DND-41 (cell line): ENCODE results near the gene PRDX5.

Experiments used
- EZH2 ChIP-seq: IDR thresholded peaks from 3 replicates; pipeline ENCODE4 v1.6.1; 2012; ENCODE audit warnings: borderline replicate concordance, low read depth, mild to moderate bottlenecking, moderate library complexity, low read length, inconsistent platforms; ENCODE audit not compliant: severe bottlenecking
- TF ChIP-seq, protein P1 (sequence below): IDR thresholded peaks from 2 replicates; pipeline ENCODE4 v1.5.1; 2012; ENCODE audit warnings: borderline replicate concordance, low read length, moderate library complexity, mild to moderate bottlenecking; ENCODE audit not compliant: poor library complexity, severe bottlenecking; ENCODE audit errors: extremely low read depth

DNA sequence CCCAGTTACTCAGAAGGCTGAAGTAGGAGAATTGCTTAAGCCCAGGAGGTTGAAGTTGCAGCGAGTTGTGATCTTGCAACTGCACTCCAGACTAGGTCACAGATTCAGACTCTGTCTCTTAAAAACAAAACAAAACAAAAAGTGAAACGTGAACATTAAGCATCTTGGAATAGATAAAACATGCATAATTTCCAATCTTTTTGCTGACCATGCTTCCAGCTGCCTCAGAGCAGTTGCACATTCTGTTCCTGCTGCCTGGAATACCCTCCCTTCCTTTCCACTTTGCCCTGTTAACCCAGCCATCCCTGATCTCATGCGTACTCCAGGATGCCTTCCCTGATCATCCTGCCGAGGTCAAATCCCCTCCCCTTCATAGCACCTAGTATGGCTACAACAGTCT, 21.4 kb downstream of the PRDX5 start:
- TF ChIP-seq EZH2, result no peak
- TF ChIP-seq, protein P1, sequence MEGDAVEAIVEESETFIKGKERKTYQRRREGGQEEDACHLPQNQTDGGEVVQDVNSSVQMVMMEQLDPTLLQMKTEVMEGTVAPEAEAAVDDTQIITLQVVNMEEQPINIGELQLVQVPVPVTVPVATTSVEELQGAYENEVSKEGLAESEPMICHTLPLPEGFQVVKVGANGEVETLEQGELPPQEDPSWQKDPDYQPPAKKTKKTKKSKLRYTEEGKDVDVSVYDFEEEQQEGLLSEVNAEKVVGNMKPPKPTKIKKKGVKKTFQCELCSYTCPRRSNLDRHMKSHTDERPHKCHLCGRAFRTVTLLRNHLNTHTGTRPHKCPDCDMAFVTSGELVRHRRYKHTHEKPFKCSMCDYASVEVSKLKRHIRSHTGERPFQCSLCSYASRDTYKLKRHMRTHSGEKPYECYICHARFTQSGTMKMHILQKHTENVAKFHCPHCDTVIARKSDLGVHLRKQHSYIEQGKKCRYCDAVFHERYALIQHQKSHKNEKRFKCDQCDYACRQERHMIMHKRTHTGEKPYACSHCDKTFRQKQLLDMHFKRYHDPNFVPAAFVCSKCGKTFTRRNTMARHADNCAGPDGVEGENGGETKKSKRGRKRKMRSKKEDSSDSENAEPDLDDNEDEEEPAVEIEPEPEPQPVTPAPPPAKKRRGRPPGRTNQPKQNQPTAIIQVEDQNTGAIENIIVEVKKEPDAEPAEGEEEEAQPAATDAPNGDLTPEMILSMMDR, result no peak
